ENCODE data around the gene RPN1. TPM values are rescaled to one million over a fixed set of nuclear protein-coding genes. Genes with fewer than 3 reads are reported as not detected.
A peak's percentile ranks its signal among the peaks of the same experiment; 100 is the strongest.

RPN1 gene
- total and polyA plus RNA-seq, 2 donors (not counting 3 experiments of a cell fraction or from before 2014, with no cell fraction given), result 250 to 266 TPM

DNA sequence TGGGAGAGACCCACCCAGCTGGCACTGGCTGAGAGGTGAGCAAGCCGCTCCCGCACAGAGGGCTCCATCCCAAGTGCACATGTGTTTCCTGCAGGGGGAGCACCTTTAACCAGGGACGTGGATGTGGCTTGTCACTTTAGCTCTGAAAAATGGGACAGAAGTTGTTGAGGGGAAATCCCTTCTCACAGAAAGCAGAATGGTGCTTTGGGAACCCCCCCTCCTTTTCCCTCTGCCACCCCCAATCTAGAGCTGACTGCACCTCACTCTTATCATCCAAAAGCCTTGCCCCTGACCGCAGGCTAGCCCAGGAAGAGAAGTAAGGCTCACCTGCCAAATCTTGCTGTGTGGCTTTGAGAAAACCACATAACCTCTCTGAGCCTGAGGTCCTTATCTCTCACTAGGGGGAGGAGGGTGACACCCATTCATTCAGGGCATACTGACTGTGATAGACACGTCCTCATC is 77.9 kb downstream of the RPN1 start:
- H3K9me1 ChIP-seq (replicated peaks; ENCODE audit: control insufficient read depth, extremely low read depth, insufficient read depth, low read length), result no peaks in the 10 kb centered on the region
- ChIA-PET POLR2A (interaction anchor here (0.6 kb wide), 1 partner anchor 466 kb away, joined by 3 read pairs; no protein-coding TSS in a partner anchor), CTCF (interaction anchor here (0.6 to 4.4 kb wide), 19 partner anchors 9 to 402 kb away, joined by 3 to 22 read pairs (median 4); no protein-coding TSS in a partner anchor)
- no peak overlapping the region for H3K27ac ChIP-seq (ENCODE audit: insufficient read depth, low read depth, low read length)
- no peaks in the 10 kb centered on the region for H4K20me1 ChIP-seq (replicated peaks; ENCODE audit: control insufficient read depth, extremely low read depth, insufficient read depth, low read length)
- BruUV-seq (replicated peaks), result no TSS peak
- no peak overlapping the region for H2AFZ ChIP-seq (ENCODE audit: low read depth, low read length)
- intact Hi-C loops (cut with micrococcal nuclease) (loop anchor here (1.0 kb wide), 1 partner anchor 17 kb away; no protein-coding TSS in a partner anchor), dilution Hi-C loops (cut with MboI; ENCODE audit: extremely low pct_ligation_motif_present, low sequenced_read_pairs) (no loop called here)
- DNase-seq (ENCODE audit: low read depth, low spot score) (no peak), FAIRE-seq (no peak)
- TF ChIP-seq JUN (IDR thresholded peaks at IDR 0.05; ENCODE audit: borderline replicate concordance, insufficient read depth, insufficient read length, low read depth), result no peak
- TF ChIP-seq, protein P1, sequence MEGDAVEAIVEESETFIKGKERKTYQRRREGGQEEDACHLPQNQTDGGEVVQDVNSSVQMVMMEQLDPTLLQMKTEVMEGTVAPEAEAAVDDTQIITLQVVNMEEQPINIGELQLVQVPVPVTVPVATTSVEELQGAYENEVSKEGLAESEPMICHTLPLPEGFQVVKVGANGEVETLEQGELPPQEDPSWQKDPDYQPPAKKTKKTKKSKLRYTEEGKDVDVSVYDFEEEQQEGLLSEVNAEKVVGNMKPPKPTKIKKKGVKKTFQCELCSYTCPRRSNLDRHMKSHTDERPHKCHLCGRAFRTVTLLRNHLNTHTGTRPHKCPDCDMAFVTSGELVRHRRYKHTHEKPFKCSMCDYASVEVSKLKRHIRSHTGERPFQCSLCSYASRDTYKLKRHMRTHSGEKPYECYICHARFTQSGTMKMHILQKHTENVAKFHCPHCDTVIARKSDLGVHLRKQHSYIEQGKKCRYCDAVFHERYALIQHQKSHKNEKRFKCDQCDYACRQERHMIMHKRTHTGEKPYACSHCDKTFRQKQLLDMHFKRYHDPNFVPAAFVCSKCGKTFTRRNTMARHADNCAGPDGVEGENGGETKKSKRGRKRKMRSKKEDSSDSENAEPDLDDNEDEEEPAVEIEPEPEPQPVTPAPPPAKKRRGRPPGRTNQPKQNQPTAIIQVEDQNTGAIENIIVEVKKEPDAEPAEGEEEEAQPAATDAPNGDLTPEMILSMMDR (IDR thresholded peaks at IDR 0.05; ENCODE audit: extremely low read depth in 1 of 2, insufficient read depth in 1 of 2, low read depth in 1 of 2, low read length in 2 of 2), result peak; percentile 23 to 24
- no peak for TF ChIP-seq POLR2A (IDR thresholded peaks at IDR 0.05; ENCODE audit: low read depth, low read length)
- no peaks in the 10 kb centered on the region for H3K36me3 ChIP-seq (ENCODE audit: control insufficient read depth in 2 of 2, extremely low read depth in 1 of 2, insufficient read depth in 2 of 2, low read length in 2 of 2)
- no peak overlapping the region for H3K4me3 ChIP-seq (replicated peaks in 1 of 3; ENCODE audit: insufficient read depth in 1 of 3, low read depth in 1 of 3, low read length in 3 of 3)
- H3K9me3 ChIP-seq (replicated peaks; ENCODE audit: control insufficient read depth, insufficient read depth, low read length), result no peaks in the 10 kb centered on the region
- H3K79me2 ChIP-seq (ENCODE audit: control insufficient read depth, insufficient read depth, low read length), result no peaks in the 10 kb centered on the region
- H3K27me3 ChIP-seq (ENCODE audit: control insufficient read depth in 2 of 2, insufficient read depth in 2 of 2, low read length in 2 of 2), result peaks cover 16 to 50% of the 10 kb centered on the region in 2 experiments
- H3K9ac ChIP-seq (replicated peaks; ENCODE audit: extremely low read depth, insufficient read depth, low read length), result no peak overlapping the region
- no peak overlapping the region for H3K4me2 ChIP-seq (ENCODE audit: insufficient read depth, low read length)
- H3K4me1 ChIP-seq (ENCODE audit: control insufficient read depth, extremely low read depth, insufficient read depth, low read length), result peaks cover 22% of the 10 kb centered on the region

DNA sequence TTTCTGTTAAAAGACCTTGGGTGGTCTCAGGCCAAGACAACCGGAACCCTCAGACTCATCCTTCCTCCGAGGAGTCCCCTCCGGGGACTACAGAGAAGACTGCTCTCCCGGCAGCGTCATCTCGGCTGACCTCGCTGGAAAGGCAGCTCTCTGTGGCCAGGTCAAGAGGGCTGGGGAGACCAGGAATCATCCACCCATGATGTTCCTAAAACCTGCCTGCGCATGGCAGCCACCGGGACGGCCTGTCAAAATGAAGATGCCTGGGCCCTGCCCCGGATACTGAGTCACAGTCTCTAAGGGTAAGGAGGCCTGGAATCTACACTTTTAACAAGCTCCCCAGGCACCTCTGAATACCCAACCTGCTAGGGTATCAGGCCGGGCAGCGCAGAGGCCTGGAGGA is 78.6 kb downstream of the RPN1 start:
- H3K4me3 ChIP-seq (replicated peaks in 1 of 3; ENCODE audit: insufficient read depth in 1 of 3, low read depth in 1 of 3, low read length in 3 of 3), result no peak overlapping the region
- H4K20me1 ChIP-seq (replicated peaks; ENCODE audit: control insufficient read depth, extremely low read depth, insufficient read depth, low read length), result no peaks in the 10 kb centered on the region
- H3K36me3 ChIP-seq (ENCODE audit: control insufficient read depth in 2 of 2, extremely low read depth in 1 of 2, insufficient read depth in 2 of 2, low read length in 2 of 2), result no peaks in the 10 kb centered on the region
- no peaks in the 10 kb centered on the region for H3K9me1 ChIP-seq (replicated peaks; ENCODE audit: control insufficient read depth, extremely low read depth, insufficient read depth, low read length)
- no peak overlapping the region for H3K27ac ChIP-seq (ENCODE audit: insufficient read depth, low read depth, low read length)
- dilution Hi-C loops (cut with MboI; ENCODE audit: extremely low pct_ligation_motif_present, low sequenced_read_pairs) (no loop called here), intact Hi-C loops (cut with micrococcal nuclease) (no loop called here)
- no TSS peak for BruUV-seq (replicated peaks)
- ChIA-PET CTCF (interaction anchor here (0.7 to 4.4 kb wide), 6 partner anchors 9 to 74 kb away, joined by 4 to 22 read pairs (median 9); no protein-coding TSS in a partner anchor), POLR2A (no interaction called here)
- TF ChIP-seq, protein P1 (IDR thresholded peaks at IDR 0.05; ENCODE audit: extremely low read depth in 1 of 2, insufficient read depth in 1 of 2, low read depth in 1 of 2, low read length in 2 of 2), result no peak
- no peak for TF ChIP-seq EZH2 (IDR thresholded peaks at IDR 0.05; ENCODE audit: borderline replicate concordance, low read depth, low read length, severe bottlenecking)
- TF ChIP-seq POLR2AphosphoS5 (IDR thresholded peaks at IDR 0.05; ENCODE audit: insufficient read depth, low read depth, low read length), result no peak
- no peak for TF ChIP-seq POLR2A (IDR thresholded peaks at IDR 0.05; ENCODE audit: low read depth, low read length)
- TF ChIP-seq GATA2 (IDR thresholded peaks at IDR 0.05; ENCODE audit: insufficient read depth, insufficient read length, low read depth, low read length), result no peak
- TF ChIP-seq, protein P2, sequence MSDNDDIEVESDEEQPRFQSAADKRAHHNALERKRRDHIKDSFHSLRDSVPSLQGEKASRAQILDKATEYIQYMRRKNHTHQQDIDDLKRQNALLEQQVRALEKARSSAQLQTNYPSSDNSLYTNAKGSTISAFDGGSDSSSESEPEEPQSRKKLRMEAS (IDR thresholded peaks at IDR 0.05; ENCODE audit: insufficient read depth, insufficient read length), result no peak
- no peak for TF ChIP-seq FOS (IDR thresholded peaks at IDR 0.05; ENCODE audit: borderline replicate concordance, insufficient read depth, low read length)
- no peak for TF ChIP-seq MYC (IDR thresholded peaks at IDR 0.05; ENCODE audit: low read depth, low read length)
- TF ChIP-seq JUN (IDR thresholded peaks at IDR 0.05; ENCODE audit: borderline replicate concordance, insufficient read depth, insufficient read length, low read depth), result no peak
- no peak overlapping the region for H3K4me2 ChIP-seq (ENCODE audit: insufficient read depth, low read length)
- FAIRE-seq (no peak), DNase-seq (ENCODE audit: low read depth, low spot score) (no peak)
- H3K79me2 ChIP-seq (ENCODE audit: control insufficient read depth, insufficient read depth, low read length), result no peaks in the 10 kb centered on the region
- H3K27me3 ChIP-seq (ENCODE audit: control insufficient read depth in 2 of 2, insufficient read depth in 2 of 2, low read length in 2 of 2), result peaks cover 16 to 45% of the 10 kb centered on the region in 2 experiments
- no peak overlapping the region for H2AFZ ChIP-seq (ENCODE audit: low read depth, low read length)
- H3K9ac ChIP-seq (replicated peaks; ENCODE audit: extremely low read depth, insufficient read depth, low read length), result no peak overlapping the region
- H3K9me3 ChIP-seq (replicated peaks; ENCODE audit: control insufficient read depth, insufficient read depth, low read length), result no peaks in the 10 kb centered on the region
- H3K4me1 ChIP-seq (ENCODE audit: control insufficient read depth, extremely low read depth, insufficient read depth, low read length), result peaks cover 22% of the 10 kb centered on the region
